HepG2 (cell line): ENCODE measurements around the gene AJUBA. TPM values are rescaled to one million over a fixed set of nuclear protein-coding genes. Genes with fewer than 3 reads are reported as not detected.

Experiments used
- ATF6 ChIP-seq: sonication (generic); formaldehyde crosslinking; conservative IDR thresholded peaks from 2 replicates; pipeline ENCODE4 v1.4.0; 2020; ENCODE audit warnings: missing genetic modification reagents
- ATF7 ChIP-seq, 2 experiments: fragments of 450-650 bp in 1 of 2; sonication (generic) in 1 of 2; formaldehyde crosslinking in 1 of 2; IDR thresholded peaks; 2 replicates each; pipeline versions ENCODE4 v1.4.0 to v1.6.1; 2016 to 2020; ENCODE audit warnings: antibody characterized with exemption in 1 of 2, mild to moderate bottlenecking in 1 of 2, missing genetic modification reagents in 1 of 2
- BCL3 ChIP-seq: sonication (generic); formaldehyde crosslinking; IDR thresholded peaks from 2 replicates; pipeline ENCODE4 v1.5.1; 2020; ENCODE audit warnings: mild to moderate bottlenecking, missing genetic modification reagents, moderate library complexity
- CBX1 ChIP-seq: IDR thresholded peaks from one replicate; pipeline ENCODE4 v1.6.1; 2016; ENCODE audit warnings: antibody characterized with exemption, low read depth
- CENPX ChIP-seq: sonication (generic); formaldehyde crosslinking; IDR thresholded peaks from 2 replicates; pipeline ENCODE4 v1.9.0; 2021; ENCODE audit warnings: mild to moderate bottlenecking, missing genetic modification reagents, moderate library complexity
- FOXA1 ChIP-seq, 2 experiments: fragments of 450-650 bp in 1 of 2; sonication (generic) in 1 of 2; formaldehyde crosslinking in 1 of 2; IDR thresholded peaks; 2 replicates each; pipeline versions ENCODE4 v1.4.0 to v1.6.1; 2016 to 2020; ENCODE audit warnings: missing genetic modification reagents in 1 of 2
- FOXK2 ChIP-seq: fragments of 450-650 bp; IDR thresholded peaks from 2 replicates; pipeline ENCODE4 v1.6.1; 2016
- HES4 ChIP-seq: sonication (generic); formaldehyde crosslinking; IDR thresholded peaks from 2 replicates; pipeline ENCODE4 v1.9.0; 2021; ENCODE audit warnings: mild to moderate bottlenecking, missing genetic modification reagents, borderline replicate concordance
- HNRNPK ChIP-seq: fragments of 200-400 bp; formaldehyde crosslinking; IDR thresholded peaks from 2 replicates; pipeline ENCODE4 v1.6.1; 2018; ENCODE audit warnings: low read length, low read depth, moderate library complexity, mild to moderate bottlenecking; ENCODE audit not compliant: poor library complexity, severe bottlenecking
- MTA1 ChIP-seq: sonication (generic); formaldehyde crosslinking; IDR thresholded peaks from 2 replicates; pipeline ENCODE4 v1.4.0; 2020; ENCODE audit warnings: missing genetic modification reagents, mild to moderate bottlenecking, borderline replicate concordance
- POLR2A ChIP-seq, 2 experiments: IDR thresholded peaks; 2 replicates each; pipeline ENCODE4 v1.6.1; 2011; ENCODE audit warnings: low read depth in 2 of 2, low read length in 2 of 2, mild to moderate bottlenecking in 1 of 2, moderate library complexity in 1 of 2; ENCODE audit not compliant: insufficient read depth in 1 of 2
- POLR2AphosphoS2 ChIP-seq: IDR thresholded peaks from 2 replicates; pipeline ENCODE4 v1.6.1; 2011; ENCODE audit warnings: low read depth, low read length, improper control_type of control experiment
- ZBTB7B ChIP-seq: sonication (generic); formaldehyde crosslinking; IDR thresholded peaks from 2 replicates; pipeline ENCODE4 v1.4.0; 2020; ENCODE audit warnings: missing genetic modification reagents
- ZIK1 ChIP-seq: sonication (generic); formaldehyde crosslinking; IDR thresholded peaks from 2 replicates; pipeline ENCODE4 v1.5.0; 2020; ENCODE audit warnings: mild to moderate bottlenecking, low read depth, missing genetic modification reagents, borderline replicate concordance
- ZMYM4 ChIP-seq: sonication (generic); formaldehyde crosslinking; IDR thresholded peaks from 2 replicates; pipeline ENCODE4 v1.8.1; 2023; ENCODE audit warnings: mild to moderate bottlenecking, missing genetic modification reagents
- ZNF101 ChIP-seq: sonication (generic); formaldehyde crosslinking; IDR thresholded peaks from 2 replicates; pipeline ENCODE4 v1.4.0; 2020; ENCODE audit warnings: mild to moderate bottlenecking, low read depth, missing genetic modification reagents, borderline replicate concordance
- ZNF143 ChIP-seq: sonication (generic); formaldehyde crosslinking; IDR thresholded peaks from 2 replicates; pipeline ENCODE4 v1.4.0; 2020; ENCODE audit warnings: missing genetic modification reagents
- ZNF18 ChIP-seq: sonication (generic); formaldehyde crosslinking; IDR thresholded peaks from 2 replicates; pipeline ENCODE4 v1.8.0; 2022; ENCODE audit warnings: mild to moderate bottlenecking, missing genetic modification reagents; ENCODE audit not compliant: insufficient replicate concordance
- ZNF264 ChIP-seq: sonication (generic); formaldehyde crosslinking; IDR thresholded peaks from 2 replicates; pipeline ENCODE4 v1.4.0; 2020; ENCODE audit warnings: missing genetic modification reagents
- ZNF30 ChIP-seq: sonication (generic); formaldehyde crosslinking; IDR thresholded peaks from 2 replicates; pipeline ENCODE4 v1.5.0; 2020; ENCODE audit warnings: mild to moderate bottlenecking, missing genetic modification reagents
- ZNF550 ChIP-seq: sonication (generic); formaldehyde crosslinking; IDR thresholded peaks from 2 replicates; pipeline ENCODE4 v1.4.0; 2020; ENCODE audit warnings: mild to moderate bottlenecking, missing genetic modification reagents, borderline replicate concordance
- ZNF788 ChIP-seq: sonication (generic); formaldehyde crosslinking; IDR thresholded peaks from 2 replicates; pipeline ENCODE4 v1.5.0; 2020; ENCODE audit warnings: mild to moderate bottlenecking, missing genetic modification reagents, borderline replicate concordance
- ZNF790 ChIP-seq: sonication (generic); formaldehyde crosslinking; IDR thresholded peaks from 2 replicates; pipeline ENCODE4 v1.8.0; 2022; ENCODE audit warnings: missing genetic modification reagents, mild to moderate bottlenecking, borderline replicate concordance
- ZNF839 ChIP-seq: sonication (generic); formaldehyde crosslinking; IDR thresholded peaks from 2 replicates; pipeline ENCODE4 v1.4.0; 2020; ENCODE audit warnings: missing genetic modification reagents, mild to moderate bottlenecking, borderline replicate concordance
- polyA plus RNA-seq, 8 experiments: library from polyadenylated mRNA; depleted of rRNA in 3 of 8; stranded (reverse) in 7 of 8; unstranded in 1 of 8; fragments of >200 nt; fragmentation: Illumina TruSeq in 4 of 8; extraction: Trizol in 4 of 8; gene quantifications; 2 replicates each; pipeline versions ENCODE4 v1.2.1 to v1.2.3, GENCODE V29; 2011 to 2016; ENCODE audit warnings: low read depth in 4 of 8, missing spikeins in 1 of 8, mixed read lengths in 1 of 8; ENCODE audit not compliant: insufficient read depth in 1 of 8
- total RNA-seq, 5 experiments: library from RNA; depleted of rRNA; stranded (reverse); fragments of >200 nt; fragmentation: Illumina TruSeq; extraction: Trizol; gene quantifications; 2 replicates each; pipeline ENCODE4 v1.2.3, GENCODE V29; 2016; ENCODE audit warnings: low read depth in 1 of 5

Gene AJUBA
- total and polyA plus RNA-seq, 2 of the 13 experiments (the other 11 are each of a cell fraction or from before 2014, with no cell fraction given), result 157 to 241 TPM

GRCh38 chr14:22981090-22981875, 1.1 kb downstream of the AJUBA start (continued):
- TF ChIP-seq ZNF264 (CRISPR knock-in tag) (no peak), FOXA1 (IDR thresholded peaks at IDR 0.05) (no peak), FOXA1 (CRISPR knock-in tag; IDR thresholded peaks at IDR 0.05) (no peak), HES4 (CRISPR knock-in tag) (no peak), ZNF788 (CRISPR knock-in tag) (peak; percentile 8; the same call in 1 of the 2 replicates), ZNF18 (CRISPR knock-in tag) (no peak), ZNF30 (CRISPR knock-in tag) (no peak), POLR2AphosphoS2 (peak; percentile 85; the same call in 1 of the 2 replicates), ATF7 (IDR thresholded peaks at IDR 0.05) (no peak), ATF7 (CRISPR knock-in tag; IDR thresholded peaks at IDR 0.05) (peak; percentile 85), ZNF550 (CRISPR knock-in tag) (peak; percentile 74; the same call in 1 of the 2 replicates), ZNF839 (CRISPR knock-in tag) (peak; percentile 20; the same call in 1 of the 2 replicates), ZMYM4 (CRISPR knock-in tag) (no peak), ATF6 (CRISPR knock-in tag) (no peak), ZIK1 (CRISPR knock-in tag) (no peak), CBX1 (no peak), ZBTB7B (peak; percentile 50; the same call in 1 of the 2 replicates), ZNF790 (CRISPR knock-in tag) (no peak), FOXK2 (no peak), BCL3 (0 out of 2 replicates have a peak, but pooled peaks have one; percentile 49), CENPX (CRISPR knock-in tag) (no peak), HNRNPK (peak; percentile 61), POLR2A (IDR thresholded peaks at IDR 0.05; ENCODE audit: insufficient read depth in 1 of 2, low read depth in 2 of 2, low read length in 2 of 2) (peak in 1 of 2 experiments; percentile 58; a peak in 2 of 4 replicates), ZNF143 (CRISPR knock-in tag) (no peak), ZNF101 (CRISPR knock-in tag) (0 out of 2 replicates have a peak, but pooled peaks have one; percentile 25), MTA1 (peak; percentile 63)
